GM10847 (cell line): ENCODE data around the gene KLHL12.
A peak's percentile ranks its signal among the peaks of the same experiment; 100 is the strongest.

Source experiments
- POLR2A ChIP-seq: IDR thresholded peaks from 2 replicates; pipeline ENCODE4 v1.6.1; 2011; ENCODE audit not compliant: insufficient read length; ENCODE audit errors: extremely low read depth

The KLHL12 gene

GRCh38 chr1:202923533-202923932 is 3.5 kb downstream of the KLHL12 start:
- TF ChIP-seq POLR2A, result no peak

GRCh38 chr1:202919615-202920014 is 7.4 kb downstream of the KLHL12 start:
- no peak for TF ChIP-seq POLR2A

GRCh38 chr1:202915146-202915545 is 11.9 kb downstream of the KLHL12 start:
- no peak for TF ChIP-seq POLR2A

- TF ChIP-seq POLR2A, result no peak
These were observed 17.5 kb downstream of the KLHL12 start for GRCh38 chr1:202909494-202909893.

- no peak for TF ChIP-seq POLR2A
These were observed 18.0 kb downstream of the KLHL12 start for GRCh38 chr1:202908998-202909397.

- no peak for TF ChIP-seq POLR2A
These were observed 21.7 kb downstream of the KLHL12 start for GRCh38 chr1:202905331-202905730.

- TF ChIP-seq POLR2A, result no peak
These were observed 25.5 kb downstream of the KLHL12 start for GRCh38 chr1:202901555-202901954.

- no peak for TF ChIP-seq POLR2A
These were observed 34.5 kb downstream of the KLHL12 start for GRCh38 chr1:202892501-202892900.

GRCh38 chr1:202890392-202890791 is 36.6 kb downstream of the KLHL12 start:
- TF ChIP-seq POLR2A, result no peak

- peak; percentile 97 for TF ChIP-seq POLR2A
These were observed 38.3 kb downstream of the KLHL12 start, which contains the start of gene RABIF for GRCh38 chr1:202888531-202889360. TSS of gene RABIF (minus strand) at chr1:202889149. CDS start at chr1:202889098, 51 bp downstream.

GRCh38 chr1:202888221-202888530 is 38.9 kb downstream of the KLHL12 start:
- TF ChIP-seq POLR2A, result no peak

GRCh38 chr1:202880961-202881460 is 46.0 kb downstream of the KLHL12 start:
- TF ChIP-seq POLR2A, result no peak

- no peak for TF ChIP-seq POLR2A
These were observed 47.0 kb downstream of the KLHL12 start for GRCh38 chr1:202880062-202880461.

- no peak for TF ChIP-seq POLR2A
These were observed 47.9 kb downstream of the KLHL12 start for GRCh38 chr1:202879128-202879527.

- no peak for TF ChIP-seq POLR2A
These were observed 54.0 kb downstream of the KLHL12 start for GRCh38 chr1:202873026-202873425.

- TF ChIP-seq POLR2A, result no peak
These were observed 55.7 kb downstream of the KLHL12 start for GRCh38 chr1:202871367-202871766.
